ENCODE measurements around the gene ADD1. TPM values are rescaled to one million over a fixed set of nuclear protein-coding genes. Genes with fewer than 3 reads are reported as not detected.
A peak's percentile ranks its signal among the peaks of the same experiment; 100 is the strongest.

The ADD1 gene
- total and polyA plus RNA-seq, 2 donors (not counting 1 experiment from before 2014, with no cell fraction given), result 302 to 383 TPM

GRCh38 chr4:2834001-2834921 is 9.4 kb upstream of the ADD1 start:
- H2AFZ ChIP-seq (ENCODE audit: insufficient read depth, low read depth, low read length, poor library complexity, severe bottlenecking), result no peak overlapping the region
- H3K36me3 ChIP-seq (replicated peaks in 1 of 2; ENCODE audit: control extremely low read depth in 1 of 2, control insufficient read depth in 1 of 2, extremely low read depth in 1 of 2, insufficient read depth in 2 of 2, low read length in 1 of 2), result peaks cover 0 to 55% of the 10 kb centered on the region in 2 experiments
- Mint-ChIP-seq H3K9me3 (ENCODE audit: insufficient read depth) (no peaks in the 10 kb centered on the region), H3K4me3 (peak overlapping the region; percentile 63), H3K4me1 (peaks cover 69% of the 10 kb centered on the region), H3K27me3 (no peaks in the 10 kb centered on the region), H3K27ac (peak overlapping the region; percentile 92)
- H4K20me1 ChIP-seq (ENCODE audit: control insufficient read depth, insufficient read depth, low read length, poor library complexity, severe bottlenecking), result peaks cover 41% of the 10 kb centered on the region
- TF ChIP-seq, protein P1, sequence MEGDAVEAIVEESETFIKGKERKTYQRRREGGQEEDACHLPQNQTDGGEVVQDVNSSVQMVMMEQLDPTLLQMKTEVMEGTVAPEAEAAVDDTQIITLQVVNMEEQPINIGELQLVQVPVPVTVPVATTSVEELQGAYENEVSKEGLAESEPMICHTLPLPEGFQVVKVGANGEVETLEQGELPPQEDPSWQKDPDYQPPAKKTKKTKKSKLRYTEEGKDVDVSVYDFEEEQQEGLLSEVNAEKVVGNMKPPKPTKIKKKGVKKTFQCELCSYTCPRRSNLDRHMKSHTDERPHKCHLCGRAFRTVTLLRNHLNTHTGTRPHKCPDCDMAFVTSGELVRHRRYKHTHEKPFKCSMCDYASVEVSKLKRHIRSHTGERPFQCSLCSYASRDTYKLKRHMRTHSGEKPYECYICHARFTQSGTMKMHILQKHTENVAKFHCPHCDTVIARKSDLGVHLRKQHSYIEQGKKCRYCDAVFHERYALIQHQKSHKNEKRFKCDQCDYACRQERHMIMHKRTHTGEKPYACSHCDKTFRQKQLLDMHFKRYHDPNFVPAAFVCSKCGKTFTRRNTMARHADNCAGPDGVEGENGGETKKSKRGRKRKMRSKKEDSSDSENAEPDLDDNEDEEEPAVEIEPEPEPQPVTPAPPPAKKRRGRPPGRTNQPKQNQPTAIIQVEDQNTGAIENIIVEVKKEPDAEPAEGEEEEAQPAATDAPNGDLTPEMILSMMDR (IDR thresholded peaks at IDR 0.05), result no peak
- no peak for TF ChIP-seq EZH2 (IDR thresholded peaks at IDR 0.05; ENCODE audit: borderline replicate concordance, insufficient read depth, low read depth, low read length, poor library complexity, severe bottlenecking)
- H3K27ac ChIP-seq (ENCODE audit: low read length in 2 of 2), result peak overlapping the region; percentile 78
- peaks cover 21% of the 10 kb centered on the region for H3K79me2 ChIP-seq (ENCODE audit: control insufficient read depth, insufficient read depth, low read length)
- peak overlapping the region in 1 of 5 experiments; percentile 28 for H3K4me3 ChIP-seq (ENCODE audit: control extremely low read depth in 1 of 5, extremely low read depth in 1 of 5, insufficient read depth in 1 of 5, low read depth in 2 of 5, low read length in 4 of 5)
- no peaks in the 10 kb centered on the region for H3K27me3 ChIP-seq (replicated peaks in 1 of 4; ENCODE audit: control extremely low read depth in 1 of 4, control insufficient read depth in 3 of 4, insufficient read depth in 4 of 4, low read length in 3 of 4)
- intact Hi-C loops (cut with micrococcal nuclease), result no loop called here
- no peak for ATAC-seq (ENCODE audit: low read depth)
- CTCF ChIA-PET, result interaction anchor here (0.6 to 2.3 kb wide), 9 partner anchors 15 to 76 kb away, joined by 3 to 9 read pairs (median 3); no protein-coding TSS in a partner anchor
- peaks cover 77 to 78% of the 10 kb centered on the region in 2 donors for H3K4me1 ChIP-seq (ENCODE audit: control insufficient read depth in 2 of 2, insufficient read depth in 2 of 2, low read length in 2 of 2)
- peak overlapping the region; percentile 10 for H3K9ac ChIP-seq (ENCODE audit: low read length)
- H3K4me2 ChIP-seq (replicated peaks; ENCODE audit: low read depth, low read length, poor library complexity, severe bottlenecking), result peak overlapping the region; percentile 70
- POLR2A ChIA-PET, result interaction anchor here (0.5 to 2.2 kb wide), 7 partner anchors 9 to 346 kb away, joined by 3 to 18 read pairs (median 5); partner anchors contain the start of gene ADD1
- no peaks in the 10 kb centered on the region for H3K9me3 ChIP-seq (ENCODE audit: control extremely low read depth in 1 of 3, control insufficient read depth in 2 of 3, insufficient read depth in 1 of 3, low read length in 2 of 3)
- DNase-seq, result peak; percentile 52
- 88% methylated on average over 12 of the region's 13 CpGs for WGBS (ENCODE audit: insufficient coverage)
